Breast epithelium (tissue), 3 donors: Measurements from ENCODE around the gene CBR3.

Experiments
- POLR2A ChIP-seq: fragments of 450-650 bp; IDR thresholded peaks from one replicate; pipeline ENCODE4 v1.6.1; 2016; ENCODE audit warnings: antibody characterized with exemption, mild to moderate bottlenecking, moderate library complexity
- TF ChIP-seq, protein P1 (sequence below), 3 donors: fragments of 450-650 bp; IDR thresholded peaks; one replicate each; pipeline ENCODE4 v1.5.1; 2016 to 2017; ENCODE audit warnings: antibody characterized with exemption in 3 of 3, mild to moderate bottlenecking in 3 of 3, moderate library complexity in 3 of 3

DNA sequence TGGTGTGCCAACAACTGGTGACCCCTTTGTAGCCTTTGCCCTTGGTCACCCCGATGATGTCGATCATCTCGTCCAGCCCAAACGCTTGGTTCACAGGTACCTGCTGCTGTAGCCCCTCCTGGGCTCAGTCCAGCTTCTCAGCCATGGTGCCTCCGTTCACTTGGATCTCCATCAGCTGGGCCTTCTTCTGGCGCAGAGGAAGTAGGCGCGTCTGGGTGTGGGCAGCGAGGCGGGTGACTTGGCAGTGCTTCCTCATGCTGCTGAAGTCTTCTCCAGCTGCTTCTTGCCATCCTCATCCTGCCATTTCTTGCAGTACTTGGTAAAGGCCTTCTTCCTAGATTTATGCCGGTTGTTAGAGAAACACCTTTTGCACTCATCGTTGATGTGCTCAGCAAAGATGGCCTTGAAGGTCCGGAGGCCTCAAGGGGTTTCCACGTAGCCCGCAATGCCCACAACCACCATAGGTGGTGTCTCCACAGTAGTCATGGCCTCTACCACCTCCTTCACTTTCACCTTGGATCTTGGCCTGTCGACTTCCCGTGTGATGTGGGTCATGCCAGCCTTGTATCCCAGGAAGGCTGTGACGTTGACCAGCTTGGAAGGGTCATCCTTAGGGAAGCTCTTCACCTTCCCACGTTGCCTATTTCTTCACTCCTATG is 34.7 kb downstream of the CBR3 start:
- TF ChIP-seq, protein P1, sequence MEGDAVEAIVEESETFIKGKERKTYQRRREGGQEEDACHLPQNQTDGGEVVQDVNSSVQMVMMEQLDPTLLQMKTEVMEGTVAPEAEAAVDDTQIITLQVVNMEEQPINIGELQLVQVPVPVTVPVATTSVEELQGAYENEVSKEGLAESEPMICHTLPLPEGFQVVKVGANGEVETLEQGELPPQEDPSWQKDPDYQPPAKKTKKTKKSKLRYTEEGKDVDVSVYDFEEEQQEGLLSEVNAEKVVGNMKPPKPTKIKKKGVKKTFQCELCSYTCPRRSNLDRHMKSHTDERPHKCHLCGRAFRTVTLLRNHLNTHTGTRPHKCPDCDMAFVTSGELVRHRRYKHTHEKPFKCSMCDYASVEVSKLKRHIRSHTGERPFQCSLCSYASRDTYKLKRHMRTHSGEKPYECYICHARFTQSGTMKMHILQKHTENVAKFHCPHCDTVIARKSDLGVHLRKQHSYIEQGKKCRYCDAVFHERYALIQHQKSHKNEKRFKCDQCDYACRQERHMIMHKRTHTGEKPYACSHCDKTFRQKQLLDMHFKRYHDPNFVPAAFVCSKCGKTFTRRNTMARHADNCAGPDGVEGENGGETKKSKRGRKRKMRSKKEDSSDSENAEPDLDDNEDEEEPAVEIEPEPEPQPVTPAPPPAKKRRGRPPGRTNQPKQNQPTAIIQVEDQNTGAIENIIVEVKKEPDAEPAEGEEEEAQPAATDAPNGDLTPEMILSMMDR (IDR thresholded peaks at IDR 0.05) = no peak
- TF ChIP-seq POLR2A = no peak
